ENCODE data around the gene C1orf50.
"Not testable (repeated sequence)": the region's sequence is repeated elsewhere in the genome, so short reads cannot be mapped to it uniquely, and the experiment has no call there.

C1orf50 gene

DNA sequence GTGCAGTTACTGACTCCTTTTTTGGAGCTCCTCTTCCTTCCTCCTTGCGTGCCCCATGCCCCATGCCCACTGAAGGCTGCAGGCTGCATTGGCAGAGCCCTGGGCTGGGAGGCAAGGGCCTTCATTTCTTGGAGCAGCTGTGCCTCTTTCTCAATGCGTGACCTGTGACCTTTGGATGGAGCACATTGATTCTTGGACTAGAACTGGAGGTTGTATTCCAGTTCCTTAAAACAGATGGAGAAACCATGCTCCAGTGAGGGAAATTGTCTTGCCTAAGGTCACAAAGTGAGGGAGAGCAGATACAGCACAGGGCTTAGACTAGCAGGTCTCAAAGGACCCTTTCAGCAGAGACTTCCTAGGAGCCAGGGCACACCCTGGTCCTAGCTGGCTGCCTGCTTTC, 26.8 kb downstream of the C1orf50 start:
- Histone ChIP-seq H3K9me3 (ENCODE audit: control insufficient read depth in 5 of 5, low read length in 5 of 5) (no peaks in the 10 kb centered on the region), H3K27me3 (ENCODE audit: control insufficient read depth in 5 of 5, insufficient read depth in 4 of 5, low read length in 5 of 5) (no peaks in the 10 kb centered on the region), H3K4me3 (ENCODE audit: low read depth in 1 of 5, low read length in 5 of 5) (no peak overlapping the region), H3K9ac (ENCODE audit: low read length in 5 of 5) (no peak overlapping the region), H3K4me1 (ENCODE audit: control insufficient read depth in 5 of 5, insufficient read depth in 5 of 5, low read length in 5 of 5) (peaks cover 3 to 32% (median 25%) of the 10 kb centered on the region in 5 donors), H3K36me3 (ENCODE audit: control insufficient read depth in 5 of 5, insufficient read depth in 5 of 5, low read length in 5 of 5) (no peaks in the 10 kb centered on the region), H3K27ac (ENCODE audit: low read depth, low read length) (no peak overlapping the region)

DNA sequence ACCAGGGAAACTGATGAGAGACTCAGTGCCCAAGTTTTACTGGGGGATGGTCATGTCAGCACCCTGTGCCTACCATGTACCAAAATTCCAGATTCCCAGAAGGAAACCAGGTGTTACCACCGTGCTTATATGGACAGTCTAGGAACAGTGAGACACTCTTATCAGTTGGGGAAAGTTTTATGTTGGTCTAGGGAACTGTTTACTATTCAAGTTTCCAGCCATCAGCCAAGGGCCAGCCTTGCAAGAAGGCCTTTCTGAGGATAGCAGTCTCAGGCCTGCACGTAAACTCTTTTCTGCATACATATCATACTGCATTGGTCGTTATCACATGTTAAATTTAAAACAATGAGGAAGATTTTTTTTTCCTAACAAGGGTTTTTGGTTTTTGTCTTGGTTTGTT, 30.4 kb downstream of the C1orf50 start:
- no peaks in the 10 kb centered on the region for H3K27me3 ChIP-seq (ENCODE audit: control insufficient read depth in 5 of 5, insufficient read depth in 4 of 5, low read length in 5 of 5)
- H3K36me3 ChIP-seq (ENCODE audit: control insufficient read depth in 5 of 5, insufficient read depth in 5 of 5, low read length in 5 of 5), result no peaks in the 10 kb centered on the region
- no peaks in the 10 kb centered on the region for H3K9me3 ChIP-seq (ENCODE audit: control insufficient read depth in 5 of 5, low read length in 5 of 5)
- H3K4me1 ChIP-seq (ENCODE audit: control insufficient read depth in 5 of 5, insufficient read depth in 5 of 5, low read length in 5 of 5), result peaks cover 3 to 34% (median 22%) of the 10 kb centered on the region in 5 donors
- H3K27ac ChIP-seq (ENCODE audit: low read depth, low read length), result no peak overlapping the region
- H3K4me3 ChIP-seq (ENCODE audit: low read depth in 1 of 5, low read length in 5 of 5), result no peak overlapping the region
- H3K9ac ChIP-seq (ENCODE audit: low read length in 5 of 5), result no peak overlapping the region

DNA sequence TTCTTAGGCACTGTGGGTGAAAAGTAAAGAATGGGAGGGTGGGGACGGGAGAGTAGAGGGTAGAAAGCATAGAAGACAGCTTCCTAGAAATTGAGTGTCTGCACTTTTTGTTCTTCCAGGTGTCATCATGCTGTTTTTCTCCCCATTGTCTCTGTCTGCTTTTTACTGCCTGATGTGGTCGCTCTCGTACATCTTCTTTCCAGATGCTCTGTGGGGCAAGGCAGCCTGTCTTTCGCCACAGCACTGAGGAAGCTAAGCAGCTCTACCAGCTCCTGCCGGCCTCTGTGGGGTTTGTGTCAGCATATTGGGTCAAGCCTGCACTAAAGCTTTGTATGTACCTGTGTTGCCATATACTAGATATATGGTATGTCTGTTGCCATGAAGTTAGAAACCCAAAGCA, 30.9 kb downstream of the C1orf50 start:
- Histone ChIP-seq H3K9me3 (ENCODE audit: control insufficient read depth in 5 of 5, low read length in 5 of 5) (no peaks in the 10 kb centered on the region), H3K27ac (ENCODE audit: low read depth, low read length) (no peak overlapping the region), H3K4me3 (ENCODE audit: low read depth in 1 of 5, low read length in 5 of 5) (no peak overlapping the region), H3K27me3 (ENCODE audit: control insufficient read depth in 5 of 5, insufficient read depth in 4 of 5, low read length in 5 of 5) (no peaks in the 10 kb centered on the region), H3K4me1 (ENCODE audit: control insufficient read depth in 5 of 5, insufficient read depth in 5 of 5, low read length in 5 of 5) (peaks cover 3 to 35% (median 25%) of the 10 kb centered on the region in 5 donors), H3K36me3 (ENCODE audit: control insufficient read depth in 5 of 5, insufficient read depth in 5 of 5, low read length in 5 of 5) (no peaks in the 10 kb centered on the region), H3K9ac (ENCODE audit: low read length in 5 of 5) (no peak overlapping the region)

DNA sequence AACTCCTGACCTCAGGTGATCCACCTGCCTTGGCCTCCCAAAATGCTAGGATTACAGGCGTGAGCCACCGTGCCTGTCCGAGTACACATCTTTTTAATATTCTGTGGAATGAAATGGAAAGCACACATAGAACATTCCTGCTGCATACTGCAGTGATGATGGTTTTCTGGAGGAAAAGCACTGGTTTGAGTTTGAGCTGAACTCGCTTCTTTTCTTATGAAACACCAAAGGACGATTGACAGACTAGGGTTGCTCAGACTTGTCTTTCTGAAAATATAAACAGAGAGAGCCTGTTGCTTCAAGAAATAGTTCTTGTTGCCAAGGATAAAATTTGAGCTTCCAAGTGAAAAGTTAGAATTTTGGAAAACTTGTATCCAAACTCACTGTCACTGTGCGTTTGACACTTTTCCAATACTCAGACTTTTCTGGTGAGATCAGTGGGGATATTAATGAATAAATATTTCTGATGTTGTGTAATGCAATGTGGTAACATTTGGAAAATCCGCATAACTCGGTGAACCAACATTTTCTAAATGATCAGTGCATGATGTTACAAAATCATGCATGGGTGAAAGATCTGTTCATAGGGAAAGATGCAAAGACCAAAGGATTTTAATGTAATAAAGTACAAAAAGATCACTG, 34.9 kb downstream of the C1orf50 start:
- peak overlapping the region; percentile 69 for H3K27ac ChIP-seq (ENCODE audit: low read depth, low read length)
- no peaks in the 10 kb centered on the region for H3K9me3 ChIP-seq (ENCODE audit: control insufficient read depth in 5 of 5, low read length in 5 of 5)

DNA sequence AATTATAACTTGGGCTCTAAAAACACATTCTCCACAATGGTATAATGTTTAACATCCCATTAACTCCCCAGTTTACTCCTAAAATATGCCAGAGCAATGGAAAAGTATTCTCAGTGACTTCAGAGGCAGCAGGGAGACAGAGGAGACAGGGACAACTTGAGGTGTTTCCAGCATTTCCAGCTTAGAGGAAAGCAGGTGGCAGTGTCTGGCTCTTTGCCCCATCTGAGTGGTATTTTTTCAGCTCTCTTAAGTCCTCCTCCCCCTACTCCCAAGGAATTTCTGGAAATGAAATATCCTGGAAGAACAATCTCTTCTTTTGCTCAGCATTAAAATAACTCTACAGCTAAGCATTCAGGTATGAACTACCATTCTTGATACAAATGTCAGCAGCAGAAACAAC, 39.1 kb downstream of the C1orf50 start:
- Histone ChIP-seq H3K9me3 (ENCODE audit: control insufficient read depth in 5 of 5, low read length in 5 of 5) (no peaks in the 10 kb centered on the region), H3K4me3 (ENCODE audit: low read depth in 1 of 5, low read length in 5 of 5) (no peak overlapping the region), H3K27ac (ENCODE audit: low read depth, low read length) (no peak overlapping the region), H3K4me1 (ENCODE audit: control insufficient read depth in 5 of 5, insufficient read depth in 5 of 5, low read length in 5 of 5) (peaks cover 0 to 10% (median 5%) of the 10 kb centered on the region in 5 donors), H3K27me3 (ENCODE audit: control insufficient read depth in 5 of 5, insufficient read depth in 4 of 5, low read length in 5 of 5) (no peaks in the 10 kb centered on the region), H3K36me3 (ENCODE audit: control insufficient read depth in 5 of 5, insufficient read depth in 5 of 5, low read length in 5 of 5) (peaks cover 5 to 18% (median 12%) of the 10 kb centered on the region in 5 donors), H3K9ac (ENCODE audit: low read length in 5 of 5) (no peak overlapping the region)

More for the DNA sequence above, 34.9 kb downstream of the C1orf50 start:
- Histone ChIP-seq H3K4me1 (ENCODE audit: control insufficient read depth in 5 of 5, insufficient read depth in 5 of 5, low read length in 5 of 5) (peaks cover 0 to 17% (median 10%) of the 10 kb centered on the region in 5 donors), H3K4me3 (ENCODE audit: low read depth in 1 of 5, low read length in 5 of 5) (no peak overlapping the region), H3K9ac (ENCODE audit: low read length in 5 of 5) (no peak overlapping the region), H3K36me3 (ENCODE audit: control insufficient read depth in 5 of 5, insufficient read depth in 5 of 5, low read length in 5 of 5) (peaks cover 3 to 12% (median 8%) of the 10 kb centered on the region in 5 donors), H3K27me3 (ENCODE audit: control insufficient read depth in 5 of 5, insufficient read depth in 4 of 5, low read length in 5 of 5) (no peaks in the 10 kb centered on the region)

DNA sequence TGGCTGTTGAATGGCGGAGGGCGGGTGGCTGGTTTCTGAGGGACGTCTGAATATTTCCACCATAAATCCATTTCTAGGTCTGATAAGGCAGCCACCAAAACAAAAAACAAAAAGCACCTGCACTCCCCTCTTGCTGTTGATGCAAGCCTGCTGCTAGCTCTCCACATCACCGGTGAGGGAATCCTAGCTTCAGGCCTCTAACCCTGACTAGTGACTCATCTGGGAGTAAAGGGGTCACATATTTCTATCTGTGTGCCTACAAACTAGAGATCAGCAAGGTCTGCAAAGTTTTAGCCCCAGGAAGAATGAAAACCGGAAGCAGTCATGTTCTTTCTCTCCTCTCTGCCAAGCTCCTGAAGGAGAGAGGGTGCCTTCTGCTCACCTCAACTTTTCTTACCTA, 39.5 kb downstream of the C1orf50 start:
- H3K36me3 ChIP-seq (ENCODE audit: control insufficient read depth in 5 of 5, insufficient read depth in 5 of 5, low read length in 5 of 5), result peaks cover 5 to 20% (median 12%) of the 10 kb centered on the region in 5 donors
- no peak overlapping the region for H3K4me3 ChIP-seq (ENCODE audit: low read depth in 1 of 5, low read length in 5 of 5)
- no peak overlapping the region for H3K9ac ChIP-seq (ENCODE audit: low read length in 5 of 5)
- no peak overlapping the region for H3K27ac ChIP-seq (ENCODE audit: low read depth, low read length)
- H3K4me1 ChIP-seq (ENCODE audit: control insufficient read depth in 5 of 5, insufficient read depth in 5 of 5, low read length in 5 of 5), result peaks cover 0 to 7% (median 4%) of the 10 kb centered on the region in 5 donors
- H3K27me3 ChIP-seq (ENCODE audit: control insufficient read depth in 5 of 5, insufficient read depth in 4 of 5, low read length in 5 of 5), result no peaks in the 10 kb centered on the region
- H3K9me3 ChIP-seq (ENCODE audit: control insufficient read depth in 5 of 5, low read length in 5 of 5), result no peaks in the 10 kb centered on the region

DNA sequence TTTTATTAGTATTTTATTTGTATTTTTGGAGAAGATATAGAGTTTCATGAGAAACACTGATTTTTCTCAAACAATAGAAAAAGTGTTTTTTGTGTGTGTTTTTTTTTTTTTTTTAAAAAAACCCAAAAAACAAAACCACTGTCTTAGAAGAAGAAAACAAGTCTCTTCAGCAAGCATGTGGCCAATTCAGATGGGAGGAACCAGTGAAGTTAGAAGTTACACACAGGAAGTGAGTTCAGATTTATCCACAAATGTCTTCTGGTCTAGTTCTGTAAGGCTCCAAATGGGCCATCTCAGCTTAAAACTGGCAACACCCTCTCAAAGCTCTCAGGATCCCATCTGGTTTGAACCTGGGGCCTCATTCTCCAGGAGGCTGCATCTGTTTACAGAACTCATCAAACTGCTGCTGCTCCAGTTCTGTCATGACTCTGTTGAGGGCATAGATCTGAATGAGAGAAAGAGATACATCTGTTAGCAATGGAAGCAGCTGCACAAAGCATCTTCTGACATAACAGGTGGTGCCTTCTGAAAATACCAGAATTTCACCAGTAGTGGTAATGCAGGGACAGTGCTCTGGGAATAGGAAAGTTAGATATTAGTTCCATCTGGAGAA, 40.1 kb downstream of the C1orf50 start:
- H3K27me3 ChIP-seq (ENCODE audit: control insufficient read depth in 5 of 5, insufficient read depth in 4 of 5, low read length in 5 of 5), result no peaks in the 10 kb centered on the region
- H3K9me3 ChIP-seq (ENCODE audit: control insufficient read depth in 5 of 5, low read length in 5 of 5), result no peaks in the 10 kb centered on the region
- H3K9ac ChIP-seq (ENCODE audit: low read length in 5 of 5), result no peak overlapping the region
- H3K4me3 ChIP-seq (ENCODE audit: low read depth in 1 of 5, low read length in 5 of 5), result no peak overlapping the region
- peaks cover 0 to 7% (median 4%) of the 10 kb centered on the region in 5 donors for H3K4me1 ChIP-seq (ENCODE audit: control insufficient read depth in 5 of 5, insufficient read depth in 5 of 5, low read length in 5 of 5)
- H3K27ac ChIP-seq (ENCODE audit: low read depth, low read length), result no peak overlapping the region
- peaks cover 5 to 20% (median 12%) of the 10 kb centered on the region in 5 donors for H3K36me3 ChIP-seq (ENCODE audit: control insufficient read depth in 5 of 5, insufficient read depth in 5 of 5, low read length in 5 of 5)

DNA sequence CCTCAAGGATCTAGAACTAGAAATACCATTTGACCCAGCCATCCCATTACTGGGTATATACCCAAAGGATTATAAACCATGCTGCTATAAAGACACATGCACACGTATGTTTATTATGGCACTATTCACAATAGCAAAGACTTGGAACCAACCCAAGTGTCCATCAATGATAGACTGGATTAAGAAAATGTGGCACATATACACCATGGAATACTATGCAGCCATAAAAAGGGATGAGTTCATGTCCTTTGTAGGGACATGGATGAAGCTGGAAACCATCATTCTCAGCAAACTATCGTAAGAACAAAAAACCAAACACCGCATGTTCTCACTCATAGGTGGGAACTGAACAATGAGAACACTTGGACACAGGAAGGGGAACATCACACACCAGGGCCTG, 47.8 kb downstream of the C1orf50 start:
- not testable (repeated sequence) for H3K9ac ChIP-seq (ENCODE audit: low read length in 5 of 5); H3K4me3 ChIP-seq (ENCODE audit: low read depth in 1 of 5, low read length in 5 of 5); H3K27ac ChIP-seq (ENCODE audit: low read depth, low read length); H3K9me3 ChIP-seq (ENCODE audit: control insufficient read depth in 5 of 5, low read length in 5 of 5); H3K27me3 ChIP-seq (ENCODE audit: control insufficient read depth in 5 of 5, insufficient read depth in 4 of 5, low read length in 5 of 5)
- Histone ChIP-seq H3K4me1 (ENCODE audit: control insufficient read depth in 5 of 5, insufficient read depth in 5 of 5, low read length in 5 of 5) (peaks cover 6 to 24% (median 22%) of the 10 kb centered on the region in 5 donors), H3K36me3 (ENCODE audit: control insufficient read depth in 5 of 5, insufficient read depth in 5 of 5, low read length in 5 of 5) (peaks cover 0 to 10% (median 4%) of the 10 kb centered on the region in 5 donors)

DNA sequence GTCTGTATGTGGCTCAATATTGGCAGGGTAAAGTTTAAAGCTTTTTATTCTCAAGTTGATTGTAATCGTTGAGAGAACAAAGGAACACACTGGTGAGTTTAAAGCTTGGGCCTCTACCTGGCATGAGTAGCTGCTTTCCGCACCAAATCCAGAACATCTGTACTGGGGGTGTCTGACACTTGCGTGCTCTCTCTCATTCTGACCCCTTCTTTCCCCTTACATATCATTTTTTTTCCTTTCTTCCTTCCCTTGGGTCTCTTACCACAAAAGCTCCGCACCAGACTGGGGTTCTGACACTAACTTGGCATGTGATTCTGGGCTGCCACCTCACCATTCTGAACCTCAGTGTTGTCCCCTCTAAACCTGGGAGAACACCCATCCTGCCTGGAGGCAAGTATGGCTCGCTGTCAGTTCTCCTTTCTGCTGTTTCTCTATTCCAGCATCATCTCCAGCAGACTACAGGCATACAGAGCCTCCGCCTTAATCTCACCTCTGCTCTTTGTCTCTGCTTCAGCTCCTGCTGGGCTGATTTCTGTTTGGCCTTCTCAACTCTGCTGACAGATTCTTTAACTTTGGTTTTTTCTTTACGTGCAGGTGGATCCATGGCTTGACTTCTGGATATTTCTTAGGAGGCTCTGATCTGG, 49.0 kb downstream of the C1orf50 start:
- peak overlapping the region; percentile 84 to 92 (median 88) for H3K4me3 ChIP-seq (ENCODE audit: low read depth in 1 of 5, low read length in 5 of 5)
- peaks cover 6 to 27% (median 22%) of the 10 kb centered on the region in 5 donors for H3K4me1 ChIP-seq (ENCODE audit: control insufficient read depth in 5 of 5, insufficient read depth in 5 of 5, low read length in 5 of 5)
- H3K9me3 ChIP-seq (ENCODE audit: control insufficient read depth in 5 of 5, low read length in 5 of 5), result no peaks in the 10 kb centered on the region
- peaks cover 0 to 8% (median 4%) of the 10 kb centered on the region in 5 donors for H3K36me3 ChIP-seq (ENCODE audit: control insufficient read depth in 5 of 5, insufficient read depth in 5 of 5, low read length in 5 of 5)
- peak overlapping the region; percentile 85 for H3K27ac ChIP-seq (ENCODE audit: low read depth, low read length)
- peak overlapping the region; percentile 77 to 94 (median 88) for H3K9ac ChIP-seq (ENCODE audit: low read length in 5 of 5)
- no peaks in the 10 kb centered on the region for H3K27me3 ChIP-seq (ENCODE audit: control insufficient read depth in 5 of 5, insufficient read depth in 4 of 5, low read length in 5 of 5)
